ENCODE measurements around the gene TESK1.

The TESK1 gene

GRCh38 chr9:35659340-35659739 lies 54.3 kb downstream of the TESK1 start:
- peak; percentile 78 for DNase-seq (ENCODE audit: low read depth)
- TF ChIP-seq CTCF (IDR thresholded peaks at IDR 0.05; ENCODE audit: low read length, missing control alignments) = no peak
- H3K4me3 ChIP-seq (replicated peaks; ENCODE audit: low read depth, low read length) = peak overlapping the region; percentile 85

Data from fibroblast of pulmonary artery (primary cell).